Smooth muscle cell (in vitro differentiated cells): Measurements from ENCODE around the gene CACNG1. TPM values are rescaled to one million over a fixed set of nuclear protein-coding genes. Genes with fewer than 3 reads are reported as not detected.

Experiments
- DNase-seq: peaks from one replicate; lab custom pipeline; 2025; ENCODE audit not compliant: unreplicated experiment; lab: John Stamatoyannopoulos, UW
- H2AFZ ChIP-seq: fragments of 200-600 bp; sonication (generic); 2 replicates; pipeline ENCODE4 v1.6.0; 2016; ENCODE audit warnings: antibody characterized with exemption, low read depth, mild to moderate bottlenecking
- H3F3A ChIP-seq: fragments of 200-600 bp; sonication (generic); 2 replicates; pipeline ENCODE4 v1.6.0; 2017; ENCODE audit warnings: antibody characterized with exemption, low read depth
- H3K27ac ChIP-seq: fragments of 200-600 bp; sonication (generic); 2 replicates; pipeline ENCODE4 v1.5.1; 2016; ENCODE audit warnings: low read depth, mild to moderate bottlenecking
- H3K27me3 ChIP-seq: fragments of 200-600 bp; sonication (generic); 2 replicates; pipeline ENCODE4 v1.6.1; 2016; ENCODE audit warnings: low read depth, mild to moderate bottlenecking
- H3K36me3 ChIP-seq: fragments of 200-600 bp; sonication (generic); 2 replicates; pipeline ENCODE4 v1.5.1; 2016; ENCODE audit warnings: low read depth
- H3K4me1 ChIP-seq: fragments of 200-600 bp; sonication (generic); 2 replicates; pipeline ENCODE4 v1.5.1; 2016; ENCODE audit warnings: low read depth
- H3K4me2 ChIP-seq: fragments of 200-600 bp; sonication (generic); 2 replicates; pipeline ENCODE4 v1.6.0; 2016; ENCODE audit warnings: mild to moderate bottlenecking
- H3K4me3 ChIP-seq: fragments of 200-600 bp; sonication (generic); 2 replicates; pipeline ENCODE4 v1.5.1; 2016; ENCODE audit warnings: mild to moderate bottlenecking
- H3K79me2 ChIP-seq: fragments of 200-600 bp; sonication (generic); 2 replicates; pipeline ENCODE4 v1.6.0; 2016; ENCODE audit warnings: low read depth, mild to moderate bottlenecking
- H3K9ac ChIP-seq: fragments of 200-600 bp; sonication (generic); 2 replicates; pipeline ENCODE4 v1.6.0; 2016; ENCODE audit warnings: low read depth
- H3K9me3 ChIP-seq: fragments of 200-600 bp; sonication (generic); replicated peaks from 2 replicates; pipeline ENCODE4 v1.5.1; 2016; ENCODE audit warnings: low read depth
- H4K20me1 ChIP-seq: fragments of 200-600 bp; sonication (generic); 2 replicates; pipeline ENCODE4 v1.6.0; 2016; ENCODE audit warnings: low read depth
- WGBS: methylation state at CpG from one replicate; pipeline ENCODE4 v1.1.7; 2016; ENCODE audit warnings: low lambda C conversion rate; 5-methylcytosine and 5-hydroxymethylcytosine counted together
- polyA plus RNA-seq: library from polyadenylated mRNA; unstranded; fragments of >200 nt; fragmentation: Nextera tagmentation; extraction: Ambion mirVana; gene quantifications from 2 replicates; pipeline ENCODE4 v1.2.1, GENCODE V29; 2016
- total RNA-seq: library from RNA; depleted of rRNA; stranded (reverse); fragments of >200 nt; gene quantifications from 2 replicates; pipeline ENCODE4 v1.2.3, GENCODE V29; 2014
- TF ChIP-seq, protein P1 (sequence below): fragments of 200-600 bp; sonication (generic); IDR thresholded peaks from 2 replicates; pipeline ENCODE4 v1.5.1; 2017; ENCODE audit warnings: borderline replicate concordance, mild to moderate bottlenecking, antibody characterized with exemption; ENCODE audit not compliant: insufficient read depth, poor library complexity, severe bottlenecking

Gene CACNG1
- total and polyA plus RNA-seq, 2 experiments from 2014 or later: not detected

DNA sequence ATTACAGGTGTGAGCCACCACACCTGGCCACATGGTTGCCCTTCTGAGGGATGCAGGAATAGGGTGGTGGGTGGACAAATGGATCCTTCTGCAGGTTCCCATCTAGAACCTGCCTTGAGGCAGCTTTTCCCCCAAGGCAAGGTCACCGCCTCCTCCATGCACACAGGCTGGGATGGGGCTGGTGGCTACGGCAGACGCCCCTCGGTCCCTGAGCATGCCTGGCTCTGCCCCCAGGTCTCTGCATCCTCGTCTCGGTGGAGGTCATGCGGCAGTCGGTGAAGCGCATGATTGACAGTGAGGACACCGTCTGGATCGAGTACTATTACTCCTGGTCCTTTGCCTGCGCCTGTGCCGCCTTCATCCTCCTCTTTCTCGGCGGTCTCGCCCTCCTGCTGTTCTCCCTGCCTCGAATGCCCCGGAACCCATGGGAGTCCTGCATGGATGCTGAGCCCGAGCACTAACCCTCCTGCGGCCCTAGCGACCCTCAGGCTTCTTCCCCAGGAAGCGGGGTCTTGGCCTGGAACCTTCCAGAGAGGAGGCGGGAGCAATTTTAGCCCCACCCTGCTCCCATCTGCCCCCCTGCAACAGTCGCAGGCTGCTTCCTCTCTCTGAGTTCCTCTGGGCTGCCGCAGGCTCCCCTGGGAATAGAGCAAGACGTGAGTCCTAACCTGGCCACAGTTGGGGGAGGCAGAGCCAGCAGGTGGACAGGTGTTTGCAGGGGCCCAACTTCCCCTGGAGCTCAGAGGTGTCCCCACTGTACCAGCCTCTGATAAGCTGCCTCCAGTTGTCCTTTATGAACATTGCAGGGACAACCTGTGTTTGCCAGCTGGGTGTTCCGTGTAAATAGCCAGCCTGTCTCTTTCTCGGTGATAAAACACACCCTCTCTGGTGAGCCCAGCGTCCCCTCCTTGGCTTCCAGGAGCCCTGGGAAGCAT, 11.7 kb downstream of the CACNG1 start:
- Histone ChIP-seq H2AFZ (no peak overlapping the region), H3K36me3 (no peaks in the 10 kb centered on the region), H3K4me1 (no peaks in the 10 kb centered on the region), H3K79me2 (no peaks in the 10 kb centered on the region), H3K9me3 (no peaks in the 10 kb centered on the region), H4K20me1 (no peaks in the 10 kb centered on the region), H3K27me3 (no peaks in the 10 kb centered on the region), H3K4me2 (no peak overlapping the region), H3K27ac (no peak overlapping the region), H3K9ac (no peak overlapping the region), H3F3A (no peaks in the 10 kb centered on the region), H3K4me3 (no peak overlapping the region)
- TF ChIP-seq, protein P1, sequence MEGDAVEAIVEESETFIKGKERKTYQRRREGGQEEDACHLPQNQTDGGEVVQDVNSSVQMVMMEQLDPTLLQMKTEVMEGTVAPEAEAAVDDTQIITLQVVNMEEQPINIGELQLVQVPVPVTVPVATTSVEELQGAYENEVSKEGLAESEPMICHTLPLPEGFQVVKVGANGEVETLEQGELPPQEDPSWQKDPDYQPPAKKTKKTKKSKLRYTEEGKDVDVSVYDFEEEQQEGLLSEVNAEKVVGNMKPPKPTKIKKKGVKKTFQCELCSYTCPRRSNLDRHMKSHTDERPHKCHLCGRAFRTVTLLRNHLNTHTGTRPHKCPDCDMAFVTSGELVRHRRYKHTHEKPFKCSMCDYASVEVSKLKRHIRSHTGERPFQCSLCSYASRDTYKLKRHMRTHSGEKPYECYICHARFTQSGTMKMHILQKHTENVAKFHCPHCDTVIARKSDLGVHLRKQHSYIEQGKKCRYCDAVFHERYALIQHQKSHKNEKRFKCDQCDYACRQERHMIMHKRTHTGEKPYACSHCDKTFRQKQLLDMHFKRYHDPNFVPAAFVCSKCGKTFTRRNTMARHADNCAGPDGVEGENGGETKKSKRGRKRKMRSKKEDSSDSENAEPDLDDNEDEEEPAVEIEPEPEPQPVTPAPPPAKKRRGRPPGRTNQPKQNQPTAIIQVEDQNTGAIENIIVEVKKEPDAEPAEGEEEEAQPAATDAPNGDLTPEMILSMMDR: no peak
- no peak for DNase-seq
- WGBS: 90% methylated on average over 29 of the region's 29 CpGs

DNA sequence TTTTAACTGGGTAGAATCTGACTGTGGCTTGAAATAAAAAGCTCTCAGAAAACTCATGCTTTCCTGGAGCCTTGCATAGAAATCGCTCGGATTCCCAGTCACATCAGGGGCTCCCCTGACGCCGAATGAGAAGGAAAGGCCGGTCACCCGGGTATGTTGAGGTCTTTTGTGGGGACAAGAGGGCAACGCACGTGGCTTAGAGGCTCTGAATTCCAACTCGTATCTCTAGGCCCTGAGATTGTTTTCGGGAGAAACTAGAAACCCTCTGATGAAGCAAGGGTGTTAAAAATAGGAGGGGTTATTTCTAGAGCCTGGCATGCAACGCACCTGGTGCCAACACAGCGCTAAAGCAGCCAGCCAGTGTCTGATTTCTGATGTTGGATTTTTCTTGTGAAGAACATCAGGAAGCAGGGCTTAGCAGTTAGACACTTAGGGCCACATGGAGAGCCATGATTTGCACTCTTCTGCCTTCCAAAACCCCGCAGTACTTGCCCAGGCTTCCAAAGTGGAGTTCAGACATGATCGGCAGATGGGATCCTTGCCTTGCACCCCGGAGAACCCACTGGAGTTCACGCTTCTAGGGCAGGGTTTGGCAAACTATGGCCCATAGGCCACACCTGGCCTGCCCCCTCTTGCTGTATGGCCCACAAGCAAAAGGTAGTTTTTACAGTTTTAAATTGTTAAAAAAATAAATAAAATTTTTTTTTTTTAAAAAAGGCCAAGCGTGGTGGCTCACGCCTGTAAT, 12.6 kb downstream of the CACNG1 start:
- WGBS: 94% methylated on average over 18 of the region's 18 CpGs
- H3K9me3 ChIP-seq: no peaks in the 10 kb centered on the region
- no peaks in the 10 kb centered on the region for H3F3A ChIP-seq
- TF ChIP-seq, protein P1: no peak
- no peak for DNase-seq
- no peak overlapping the region for H3K4me2 ChIP-seq
- H3K4me1 ChIP-seq: no peaks in the 10 kb centered on the region
- no peak overlapping the region for H2AFZ ChIP-seq
- no peaks in the 10 kb centered on the region for H3K27me3 ChIP-seq
- H3K36me3 ChIP-seq: no peaks in the 10 kb centered on the region
- no peaks in the 10 kb centered on the region for H3K79me2 ChIP-seq
- H3K4me3 ChIP-seq: no peak overlapping the region
- H3K27ac ChIP-seq: no peak overlapping the region
- no peaks in the 10 kb centered on the region for H4K20me1 ChIP-seq
- H3K9ac ChIP-seq: no peak overlapping the region

GRCh38 chr17:67058036-67058435, 13.7 kb downstream of the CACNG1 start:
- Histone ChIP-seq H3K9me3 (no peaks in the 10 kb centered on the region), H3K27ac (no peak overlapping the region), H3K4me2 (no peak overlapping the region), H3F3A (no peaks in the 10 kb centered on the region), H3K79me2 (no peaks in the 10 kb centered on the region), H2AFZ (no peak overlapping the region), H3K4me3 (no peak overlapping the region), H3K36me3 (no peaks in the 10 kb centered on the region), H3K4me1 (no peaks in the 10 kb centered on the region), H3K9ac (no peak overlapping the region), H4K20me1 (no peaks in the 10 kb centered on the region), H3K27me3 (no peaks in the 10 kb centered on the region)
- TF ChIP-seq, protein P1: no peak
- no peak for DNase-seq
- WGBS: 96% methylated on average over 8 of the region's 8 CpGs
